ENCODE results near the gene NSUN3.

The NSUN3 gene

DNA sequence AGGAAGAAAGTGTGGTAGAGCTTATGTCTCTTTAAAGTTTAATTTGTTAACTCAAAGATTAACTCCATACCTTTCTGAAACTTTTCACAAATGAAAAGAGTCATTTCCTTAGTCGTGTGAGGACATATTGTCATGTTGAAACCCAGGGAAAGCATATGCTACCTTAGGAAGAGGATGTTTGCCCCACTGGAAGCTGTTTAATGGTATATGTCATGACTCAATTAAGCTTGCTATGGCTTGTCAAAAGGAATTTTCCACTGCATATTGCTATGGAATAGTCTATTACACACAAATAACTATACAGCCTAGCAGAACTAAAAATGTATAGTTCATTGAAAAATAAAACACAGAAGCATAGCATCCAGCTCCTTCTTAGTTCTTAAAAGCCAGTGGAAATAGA, 69.9 kb downstream of the NSUN3 start:
- H3K9ac ChIP-seq (ENCODE audit: low read length): no peak overlapping the region
- no peak overlapping the region for H3K4me3 ChIP-seq (ENCODE audit: low read length)
- no peaks in the 10 kb centered on the region for H3K36me3 ChIP-seq (ENCODE audit: control insufficient read depth, insufficient read depth, low read length, severe bottlenecking)
- DNase-seq (ENCODE audit: low read depth): no peak
- no peaks in the 10 kb centered on the region for H3K4me1 ChIP-seq (ENCODE audit: control insufficient read depth, insufficient read depth, low read length)
- H3K9me3 ChIP-seq (ENCODE audit: control insufficient read depth, low read length): no peaks in the 10 kb centered on the region
- H3K27me3 ChIP-seq (replicated peaks; ENCODE audit: control insufficient read depth, insufficient read depth, low read length): no peaks in the 10 kb centered on the region

DNA sequence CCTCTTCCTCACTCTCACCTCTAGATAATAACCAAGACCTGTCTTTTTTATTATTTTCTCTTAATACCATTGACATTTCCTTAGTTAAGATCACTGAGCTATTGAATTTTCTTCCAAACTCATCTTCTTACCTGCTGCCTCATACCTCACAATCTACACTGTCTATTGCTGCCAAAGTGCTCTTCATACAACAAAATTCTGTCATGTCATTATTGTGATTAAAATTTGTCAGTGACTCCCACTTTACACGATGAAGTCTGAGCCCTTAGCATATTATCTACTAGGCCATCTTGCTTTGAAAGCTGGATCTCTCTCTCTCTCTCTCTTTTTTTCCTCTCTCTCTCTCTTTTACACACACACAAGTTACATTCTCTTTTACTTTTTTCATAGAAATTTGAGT, 73.3 kb downstream of the NSUN3 start:
- Histone ChIP-seq H3K27me3 (replicated peaks; ENCODE audit: control insufficient read depth, insufficient read depth, low read length) (no peaks in the 10 kb centered on the region), H3K9ac (ENCODE audit: low read length) (no peak overlapping the region), H3K9me3 (ENCODE audit: control insufficient read depth, low read length) (no peaks in the 10 kb centered on the region), H3K4me3 (ENCODE audit: low read length) (no peak overlapping the region), H3K4me1 (ENCODE audit: control insufficient read depth, insufficient read depth, low read length) (no peaks in the 10 kb centered on the region), H3K36me3 (ENCODE audit: control insufficient read depth, insufficient read depth, low read length, severe bottlenecking) (no peaks in the 10 kb centered on the region)
- no peak for DNase-seq (ENCODE audit: low read depth)

- no peaks in the 10 kb centered on the region for H3K4me1 ChIP-seq (ENCODE audit: control insufficient read depth, insufficient read depth, low read length)
- H3K4me3 ChIP-seq (ENCODE audit: low read length): no peak overlapping the region
- no peaks in the 10 kb centered on the region for H3K9me3 ChIP-seq (ENCODE audit: control insufficient read depth, low read length)
- H3K36me3 ChIP-seq (ENCODE audit: control insufficient read depth, insufficient read depth, low read length, severe bottlenecking): no peaks in the 10 kb centered on the region
- no peak for DNase-seq (ENCODE audit: low read depth)
- no peaks in the 10 kb centered on the region for H3K27me3 ChIP-seq (replicated peaks; ENCODE audit: control insufficient read depth, insufficient read depth, low read length)
- H3K9ac ChIP-seq (ENCODE audit: low read length): no peak overlapping the region
These were observed 74.5 kb downstream of the NSUN3 start for GRCh38 chr3:94137377-94137776.

- no peaks in the 10 kb centered on the region for H3K36me3 ChIP-seq (ENCODE audit: control insufficient read depth, insufficient read depth, low read length, severe bottlenecking)
- H3K9ac ChIP-seq (ENCODE audit: low read length): no peak overlapping the region
- peaks cover 4% of the 10 kb centered on the region for H3K9me3 ChIP-seq (ENCODE audit: control insufficient read depth, low read length)
- peaks cover 3% of the 10 kb centered on the region for H3K27me3 ChIP-seq (replicated peaks; ENCODE audit: control insufficient read depth, insufficient read depth, low read length)
- H3K4me3 ChIP-seq (ENCODE audit: low read length): no peak overlapping the region
- H3K4me1 ChIP-seq (ENCODE audit: control insufficient read depth, insufficient read depth, low read length): no peaks in the 10 kb centered on the region
- DNase-seq (ENCODE audit: low read depth): no peak
These were observed 83.6 kb downstream of the NSUN3 start for GRCh38 chr3:94146455-94146854.

GRCh38 chr3:94147012-94147411, 84.2 kb downstream of the NSUN3 start:
- H3K27me3 ChIP-seq (replicated peaks; ENCODE audit: control insufficient read depth, insufficient read depth, low read length): peaks cover 3% of the 10 kb centered on the region
- peaks cover 4% of the 10 kb centered on the region for H3K9me3 ChIP-seq (ENCODE audit: control insufficient read depth, low read length)
- H3K4me1 ChIP-seq (ENCODE audit: control insufficient read depth, insufficient read depth, low read length): no peaks in the 10 kb centered on the region
- no peak for DNase-seq (ENCODE audit: low read depth)
- no peaks in the 10 kb centered on the region for H3K36me3 ChIP-seq (ENCODE audit: control insufficient read depth, insufficient read depth, low read length, severe bottlenecking)
- H3K9ac ChIP-seq (ENCODE audit: low read length): no peak overlapping the region
- H3K4me3 ChIP-seq (ENCODE audit: low read length): no peak overlapping the region

DNA sequence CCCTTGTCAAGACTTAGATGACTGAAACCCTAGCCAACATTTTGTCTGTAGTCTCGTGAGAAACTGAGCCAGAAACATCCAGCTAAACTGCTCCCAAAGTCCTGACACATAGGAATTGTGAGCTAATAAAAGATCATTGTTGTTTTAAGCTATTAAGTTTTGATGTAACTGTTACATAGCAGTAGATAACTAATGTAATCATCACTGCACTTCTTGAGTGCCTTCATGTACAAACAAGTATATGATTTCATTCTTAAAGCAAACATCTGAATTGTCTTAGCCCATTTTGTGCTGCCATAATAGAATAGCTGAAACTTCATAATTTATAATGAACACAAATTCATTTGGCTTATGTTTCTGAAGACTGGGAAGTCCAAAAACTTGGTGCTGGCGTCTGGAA, 87.3 kb downstream of the NSUN3 start:
- no peak for DNase-seq (ENCODE audit: low read depth)
- H3K9me3 ChIP-seq (ENCODE audit: control insufficient read depth, low read length): peaks cover 4% of the 10 kb centered on the region
- H3K9ac ChIP-seq (ENCODE audit: low read length): no peak overlapping the region
- H3K4me3 ChIP-seq (ENCODE audit: low read length): no peak overlapping the region
- H3K27me3 ChIP-seq (replicated peaks; ENCODE audit: control insufficient read depth, insufficient read depth, low read length): no peaks in the 10 kb centered on the region
- no peaks in the 10 kb centered on the region for H3K36me3 ChIP-seq (ENCODE audit: control insufficient read depth, insufficient read depth, low read length, severe bottlenecking)
- no peaks in the 10 kb centered on the region for H3K4me1 ChIP-seq (ENCODE audit: control insufficient read depth, insufficient read depth, low read length)

DNA sequence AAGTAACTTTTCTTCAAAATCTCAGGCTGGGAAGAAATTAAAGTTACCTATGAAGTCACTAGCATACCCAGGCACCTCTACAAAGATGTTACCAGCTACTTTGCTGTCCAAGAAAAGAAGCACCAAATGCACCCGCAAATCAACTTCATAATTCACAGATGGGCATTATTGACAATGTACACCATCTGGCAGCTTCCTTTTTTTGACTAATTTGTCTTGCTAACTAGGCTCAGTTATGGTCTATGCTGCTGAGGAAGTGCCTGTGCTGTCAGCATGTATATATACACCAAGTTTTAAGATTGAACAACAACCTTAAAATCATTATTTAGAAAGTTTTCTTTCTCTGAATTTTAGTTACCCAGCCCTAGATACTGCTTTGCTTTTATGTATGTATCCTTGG, 93.8 kb downstream of the NSUN3 start:
- Histone ChIP-seq H3K4me1 (ENCODE audit: control insufficient read depth, insufficient read depth, low read length) (peaks cover 3% of the 10 kb centered on the region), H3K9me3 (ENCODE audit: control insufficient read depth, low read length) (no peaks in the 10 kb centered on the region), H3K27me3 (replicated peaks; ENCODE audit: control insufficient read depth, insufficient read depth, low read length) (no peaks in the 10 kb centered on the region), H3K9ac (ENCODE audit: low read length) (no peak overlapping the region), H3K36me3 (ENCODE audit: control insufficient read depth, insufficient read depth, low read length, severe bottlenecking) (no peaks in the 10 kb centered on the region), H3K4me3 (ENCODE audit: low read length) (no peak overlapping the region)
- DNase-seq (ENCODE audit: low read depth): no peak

DNA sequence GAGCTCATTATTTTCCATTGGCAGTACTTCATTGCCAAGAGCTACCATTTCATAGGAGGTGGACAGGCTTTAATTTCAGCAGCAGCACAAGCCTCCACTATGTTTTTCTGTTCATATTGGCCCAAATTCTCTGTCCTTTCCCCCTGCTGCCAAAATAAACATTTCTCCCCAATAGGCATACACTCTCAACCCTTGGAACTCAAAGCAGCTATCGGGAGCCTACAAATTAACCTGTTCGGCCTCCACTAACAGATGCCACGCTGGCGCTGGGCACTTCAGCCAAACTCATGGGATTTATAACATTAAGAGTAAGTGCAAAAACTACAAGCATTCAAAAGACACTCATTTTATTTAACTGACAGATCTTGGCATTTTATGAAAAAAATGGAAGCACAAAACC, 95.7 kb downstream of the NSUN3 start:
- Histone ChIP-seq H3K9ac (ENCODE audit: low read length) (no peak overlapping the region), H3K9me3 (ENCODE audit: control insufficient read depth, low read length) (no peaks in the 10 kb centered on the region), H3K4me1 (ENCODE audit: control insufficient read depth, insufficient read depth, low read length) (peaks cover 3% of the 10 kb centered on the region), H3K27me3 (replicated peaks; ENCODE audit: control insufficient read depth, insufficient read depth, low read length) (no peaks in the 10 kb centered on the region), H3K4me3 (ENCODE audit: low read length) (no peak overlapping the region), H3K36me3 (ENCODE audit: control insufficient read depth, insufficient read depth, low read length, severe bottlenecking) (no peaks in the 10 kb centered on the region)
- DNase-seq (ENCODE audit: low read depth): no peak

DNA sequence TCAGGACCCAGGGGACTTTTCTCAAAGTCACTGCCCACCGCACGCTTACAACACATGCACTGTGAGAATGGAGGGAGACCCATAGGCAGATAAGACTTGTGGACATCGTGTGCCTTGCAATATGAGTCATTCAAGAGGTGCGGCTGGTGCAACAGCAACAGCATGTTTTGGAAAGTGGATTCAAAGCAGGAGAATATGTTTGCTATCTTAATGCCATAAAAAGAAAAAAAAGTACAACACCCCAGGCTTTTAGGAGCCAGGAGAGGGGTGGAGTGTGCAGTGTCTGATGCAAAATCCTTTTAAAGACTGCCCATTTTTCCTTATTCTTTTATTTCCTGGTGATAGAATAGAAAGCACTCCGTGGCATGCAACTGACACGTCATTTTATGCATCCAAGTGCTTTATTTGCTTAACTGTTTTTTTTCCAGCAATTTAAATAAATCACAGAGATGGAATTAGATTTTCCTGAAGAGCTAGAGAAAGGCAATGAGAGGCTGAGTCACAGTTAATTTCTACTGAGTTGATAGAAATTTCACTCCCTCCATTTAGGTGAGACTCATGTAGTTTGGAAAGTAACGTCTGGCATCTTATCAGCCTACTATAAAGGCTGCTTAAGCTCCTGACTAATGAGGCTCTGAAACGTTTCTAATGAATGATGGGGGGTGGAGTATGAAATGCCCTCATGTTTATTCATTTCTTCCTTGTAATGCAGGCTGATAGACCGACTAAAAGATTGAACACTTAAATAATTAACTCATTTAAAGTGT, 96.4 kb downstream of the NSUN3 start:
- Histone ChIP-seq H3K4me1 (ENCODE audit: control insufficient read depth, insufficient read depth, low read length) (peaks cover 3% of the 10 kb centered on the region), H3K4me3 (ENCODE audit: low read length) (peak overlapping the region; percentile 59), H3K36me3 (ENCODE audit: control insufficient read depth, insufficient read depth, low read length, severe bottlenecking) (no peaks in the 10 kb centered on the region), H3K27me3 (replicated peaks; ENCODE audit: control insufficient read depth, insufficient read depth, low read length) (no peaks in the 10 kb centered on the region), H3K9ac (ENCODE audit: low read length) (peak overlapping the region; percentile 8), H3K9me3 (ENCODE audit: control insufficient read depth, low read length) (no peaks in the 10 kb centered on the region)
- peak; percentile 46 for DNase-seq (ENCODE audit: low read depth)

GRCh38 chr3:94162700-94163099, 99.8 kb downstream of the NSUN3 start:
- no peaks in the 10 kb centered on the region for H3K9me3 ChIP-seq (ENCODE audit: control insufficient read depth, low read length)
- no peak overlapping the region for H3K9ac ChIP-seq (ENCODE audit: low read length)
- H3K4me1 ChIP-seq (ENCODE audit: control insufficient read depth, insufficient read depth, low read length): peaks cover 3% of the 10 kb centered on the region
- H3K27me3 ChIP-seq (replicated peaks; ENCODE audit: control insufficient read depth, insufficient read depth, low read length): peaks cover 7% of the 10 kb centered on the region
- H3K4me3 ChIP-seq (ENCODE audit: low read length): no peak overlapping the region
- no peaks in the 10 kb centered on the region for H3K36me3 ChIP-seq (ENCODE audit: control insufficient read depth, insufficient read depth, low read length, severe bottlenecking)
- no peak for DNase-seq (ENCODE audit: low read depth)

DNA sequence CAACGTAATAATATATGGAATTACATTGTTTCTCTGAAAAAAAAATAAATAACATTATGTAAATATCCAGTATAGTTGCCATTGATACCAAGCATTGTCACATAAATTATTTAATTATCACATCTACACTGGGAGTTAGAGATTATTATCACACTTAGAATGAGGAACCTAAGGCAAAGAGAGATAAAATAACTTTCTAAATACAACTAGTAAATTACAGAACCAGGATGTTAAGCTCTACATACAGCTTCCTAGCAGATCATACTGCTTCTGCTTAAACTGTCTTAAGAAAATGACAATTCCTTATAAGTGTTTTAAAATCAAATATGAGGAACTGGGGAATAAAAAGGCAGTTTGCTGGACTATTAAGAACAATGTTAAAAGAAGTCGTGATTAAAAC, 104.5 kb downstream of the NSUN3 start:
- no peak overlapping the region for H3K4me3 ChIP-seq (ENCODE audit: low read length)
- H3K36me3 ChIP-seq (ENCODE audit: control insufficient read depth, insufficient read depth, low read length, severe bottlenecking): no peaks in the 10 kb centered on the region
- H3K4me1 ChIP-seq (ENCODE audit: control insufficient read depth, insufficient read depth, low read length): no peaks in the 10 kb centered on the region
- peaks cover 15% of the 10 kb centered on the region for H3K27me3 ChIP-seq (replicated peaks; ENCODE audit: control insufficient read depth, insufficient read depth, low read length)
- H3K9ac ChIP-seq (ENCODE audit: low read length): no peak overlapping the region
- H3K9me3 ChIP-seq (ENCODE audit: control insufficient read depth, low read length): no peaks in the 10 kb centered on the region
- no peak for DNase-seq (ENCODE audit: low read depth)

- no peaks in the 10 kb centered on the region for H3K9me3 ChIP-seq (ENCODE audit: control insufficient read depth, low read length)
- no peak overlapping the region for H3K4me3 ChIP-seq (ENCODE audit: low read length)
- no peaks in the 10 kb centered on the region for H3K36me3 ChIP-seq (ENCODE audit: control insufficient read depth, insufficient read depth, low read length, severe bottlenecking)
- H3K27me3 ChIP-seq (replicated peaks; ENCODE audit: control insufficient read depth, insufficient read depth, low read length): peaks cover 15% of the 10 kb centered on the region
- no peaks in the 10 kb centered on the region for H3K4me1 ChIP-seq (ENCODE audit: control insufficient read depth, insufficient read depth, low read length)
- DNase-seq (ENCODE audit: low read depth): no peak
- H3K9ac ChIP-seq (ENCODE audit: low read length): no peak overlapping the region
These were observed 104.9 kb downstream of the NSUN3 start for GRCh38 chr3:94167796-94168195.

Measured in adipocyte (in vitro differentiated cells).